Measurements from ENCODE around the gene AMER1.

Gene AMER1

DNA sequence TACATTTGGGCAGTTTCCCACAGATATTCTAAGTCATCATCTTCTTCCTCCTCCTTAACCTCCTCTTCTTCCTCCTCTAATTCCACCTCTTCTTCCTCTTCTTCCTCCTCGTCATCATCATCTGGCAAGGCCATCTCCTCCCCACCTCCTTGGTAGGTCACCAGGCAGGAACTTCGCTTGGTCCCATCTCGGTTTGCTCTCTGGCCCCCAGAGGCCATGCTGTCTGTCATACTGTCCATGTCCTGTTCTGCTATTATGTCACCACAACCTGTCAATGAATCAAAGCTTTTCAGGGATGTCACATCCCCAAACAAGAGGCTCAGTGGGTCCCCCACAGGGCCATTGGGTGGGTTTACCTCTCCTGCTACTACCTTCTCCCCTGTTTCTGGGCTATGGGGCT lies 13.5 kb downstream of the AMER1 start:
- DNase-seq (ENCODE audit: low read depth): no peak
- H3K4me3 ChIP-seq (replicated peaks; ENCODE audit: low read depth, low read length): no peak overlapping the region
- TF ChIP-seq, protein P1, sequence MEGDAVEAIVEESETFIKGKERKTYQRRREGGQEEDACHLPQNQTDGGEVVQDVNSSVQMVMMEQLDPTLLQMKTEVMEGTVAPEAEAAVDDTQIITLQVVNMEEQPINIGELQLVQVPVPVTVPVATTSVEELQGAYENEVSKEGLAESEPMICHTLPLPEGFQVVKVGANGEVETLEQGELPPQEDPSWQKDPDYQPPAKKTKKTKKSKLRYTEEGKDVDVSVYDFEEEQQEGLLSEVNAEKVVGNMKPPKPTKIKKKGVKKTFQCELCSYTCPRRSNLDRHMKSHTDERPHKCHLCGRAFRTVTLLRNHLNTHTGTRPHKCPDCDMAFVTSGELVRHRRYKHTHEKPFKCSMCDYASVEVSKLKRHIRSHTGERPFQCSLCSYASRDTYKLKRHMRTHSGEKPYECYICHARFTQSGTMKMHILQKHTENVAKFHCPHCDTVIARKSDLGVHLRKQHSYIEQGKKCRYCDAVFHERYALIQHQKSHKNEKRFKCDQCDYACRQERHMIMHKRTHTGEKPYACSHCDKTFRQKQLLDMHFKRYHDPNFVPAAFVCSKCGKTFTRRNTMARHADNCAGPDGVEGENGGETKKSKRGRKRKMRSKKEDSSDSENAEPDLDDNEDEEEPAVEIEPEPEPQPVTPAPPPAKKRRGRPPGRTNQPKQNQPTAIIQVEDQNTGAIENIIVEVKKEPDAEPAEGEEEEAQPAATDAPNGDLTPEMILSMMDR (IDR thresholded peaks at IDR 0.05; ENCODE audit: low read length, missing control alignments): no peak

DNA sequence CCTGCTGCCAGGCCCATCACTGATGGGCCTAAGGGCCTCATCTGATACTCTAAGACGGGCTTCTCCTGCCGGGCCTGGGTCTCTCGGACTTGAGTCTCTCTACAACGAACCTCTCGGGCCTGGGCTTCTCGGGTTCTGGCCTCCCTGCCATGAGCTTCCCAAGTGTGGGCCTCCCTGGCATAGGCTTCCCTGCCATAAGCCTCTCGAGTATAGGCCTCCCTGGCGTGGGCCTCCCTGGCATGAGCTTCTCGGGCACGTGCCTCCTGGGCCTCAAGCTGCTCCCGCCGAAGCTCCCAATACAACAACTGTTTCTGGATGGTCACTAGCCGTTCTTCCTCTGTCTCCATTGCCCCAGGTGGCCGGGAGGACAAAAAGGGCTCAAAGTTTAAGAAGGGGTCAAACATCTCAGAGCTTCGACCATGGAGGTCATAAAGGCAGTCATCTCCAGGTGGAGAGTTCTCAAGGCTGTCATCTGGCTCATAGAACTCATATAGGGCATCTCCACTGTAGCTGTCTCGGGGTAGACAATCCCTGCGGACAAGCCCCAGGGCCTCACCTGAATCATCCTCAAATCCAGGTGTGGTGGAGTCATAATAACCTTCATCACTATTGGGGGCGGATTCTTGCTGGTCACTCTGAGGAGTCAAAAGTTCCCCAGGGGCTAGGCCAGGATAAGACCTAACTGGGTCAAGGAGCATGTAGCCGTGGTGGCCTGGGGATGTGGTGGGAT lies 14.1 kb downstream of the AMER1 start:
- TF ChIP-seq, protein P1 (IDR thresholded peaks at IDR 0.05; ENCODE audit: low read length, missing control alignments): no peak
- H3K4me3 ChIP-seq (replicated peaks; ENCODE audit: low read depth, low read length): no peak overlapping the region
- no peak for DNase-seq (ENCODE audit: low read depth)

DNA sequence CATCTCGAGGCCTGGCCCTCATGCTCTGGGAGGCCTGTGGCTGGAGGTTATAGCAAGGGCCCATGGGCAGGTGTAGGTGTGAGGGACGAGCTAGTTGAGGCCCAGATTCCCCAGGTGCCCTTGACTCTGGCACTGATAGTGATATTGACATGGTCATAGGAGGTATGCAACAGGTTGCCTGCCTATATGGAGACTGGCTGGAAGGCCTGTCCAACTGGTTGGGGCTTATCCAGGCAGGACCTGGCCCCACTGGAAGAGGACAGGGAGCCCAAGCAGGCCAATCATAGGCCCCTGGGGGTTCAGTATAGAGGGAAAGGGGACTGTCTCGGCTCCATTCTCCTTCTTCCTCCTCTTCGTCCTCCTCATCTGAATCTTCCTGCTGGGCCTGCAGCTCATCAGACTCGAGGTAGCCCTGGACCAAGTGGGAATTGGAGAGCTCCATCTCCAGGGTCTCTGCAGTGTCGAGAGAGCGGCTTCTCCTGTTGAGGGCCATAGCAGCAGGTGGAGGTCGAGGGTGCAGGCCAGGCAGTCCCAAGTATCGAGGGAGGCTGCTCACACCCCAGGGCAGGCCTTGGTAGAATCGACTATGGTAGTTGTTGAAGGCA lies 15.3 kb downstream of the AMER1 start:
- TF ChIP-seq, protein P1 (IDR thresholded peaks at IDR 0.05; ENCODE audit: low read length, missing control alignments): no peak
- no peak for DNase-seq (ENCODE audit: low read depth)
- no peak overlapping the region for H3K4me3 ChIP-seq (replicated peaks; ENCODE audit: low read depth, low read length)

DNA sequence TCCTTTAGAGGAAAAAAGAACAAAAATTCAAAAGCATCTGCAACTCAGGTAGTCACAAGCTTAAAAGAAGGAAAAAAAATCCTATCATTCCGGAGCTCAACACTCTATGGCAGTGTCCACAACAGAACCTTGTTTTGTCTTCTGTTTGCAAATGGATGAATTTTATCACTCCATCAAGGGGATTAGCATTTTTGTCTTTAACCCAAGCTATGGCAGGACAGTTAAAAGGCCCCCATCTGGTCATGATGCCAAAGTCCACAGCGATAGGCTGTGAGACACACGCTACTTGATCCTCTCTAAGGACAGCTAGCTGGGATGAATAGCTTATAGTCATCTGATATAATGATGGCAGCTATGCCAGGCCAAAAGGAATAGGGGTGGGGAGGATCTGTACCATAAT lies 16.6 kb downstream of the AMER1 start:
- DNase-seq (ENCODE audit: low read depth): no peak
- TF ChIP-seq, protein P1 (IDR thresholded peaks at IDR 0.05; ENCODE audit: low read length, missing control alignments): no peak

DNA sequence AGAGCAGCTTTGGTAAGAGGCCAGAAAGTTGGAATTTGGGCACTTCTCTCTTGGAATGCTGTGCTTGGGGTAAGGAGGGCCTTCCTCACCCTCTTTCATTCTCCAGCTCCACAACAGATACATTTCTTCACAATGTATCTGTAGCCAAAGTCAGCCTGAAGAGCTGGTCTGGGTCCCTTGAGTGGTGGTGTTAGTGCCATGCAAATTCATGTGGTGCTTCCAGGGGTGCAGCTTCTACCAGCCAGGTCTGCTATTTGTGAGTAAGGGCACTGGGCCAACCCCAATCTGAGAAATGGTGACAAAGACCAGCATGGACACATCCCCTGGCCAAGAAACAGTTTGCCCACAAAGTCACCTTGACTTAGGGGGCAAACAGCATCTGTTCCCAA lies 17.8 kb downstream of the AMER1 start:
- no peak overlapping the region for H3K4me3 ChIP-seq (replicated peaks; ENCODE audit: low read depth, low read length)
- TF ChIP-seq, protein P1 (IDR thresholded peaks at IDR 0.05; ENCODE audit: low read length, missing control alignments): no peak
- no peak for DNase-seq (ENCODE audit: low read depth)

More for the DNA sequence above, 16.6 kb downstream of the AMER1 start:
- H3K4me3 ChIP-seq (replicated peaks; ENCODE audit: low read depth, low read length): no peak overlapping the region

DNA sequence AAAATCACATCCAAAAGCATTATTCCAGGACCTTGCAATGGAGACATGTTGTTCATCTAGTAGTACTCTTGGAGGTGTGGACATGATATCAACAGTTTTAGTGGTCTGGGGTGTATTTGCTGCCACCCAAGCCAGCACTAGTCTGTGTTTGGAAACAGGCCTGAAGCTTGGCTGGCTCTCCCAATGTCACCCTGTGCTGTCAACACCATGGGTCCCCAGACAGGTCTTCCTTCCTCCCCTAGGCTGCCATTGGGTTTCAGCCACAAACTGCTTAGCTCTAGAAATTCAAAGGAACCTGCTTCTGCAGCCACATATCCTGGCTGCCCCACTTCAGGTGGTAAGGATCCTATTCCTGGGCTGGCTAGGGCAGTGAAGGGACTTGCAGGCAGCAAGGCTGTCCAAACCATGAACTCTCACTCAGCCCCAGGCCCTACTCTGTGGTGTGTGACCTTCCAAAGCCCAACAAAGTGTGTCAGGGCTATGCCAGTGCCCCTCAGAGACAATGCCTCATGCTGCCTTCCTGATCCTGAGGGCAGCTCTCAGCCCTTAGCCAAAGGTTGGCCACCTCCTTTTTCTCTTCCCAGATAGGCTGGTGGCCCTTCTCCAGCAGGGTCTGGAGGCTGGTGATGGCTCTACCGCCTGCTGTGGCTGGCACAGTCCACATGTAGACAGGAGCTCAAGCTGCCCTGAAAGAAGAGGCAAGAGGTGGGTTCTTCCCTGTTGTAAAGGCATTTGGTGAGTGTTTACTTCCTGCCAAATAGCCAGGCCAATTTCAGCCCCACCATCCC lies 18.3 kb downstream of the AMER1 start:
- no peak for DNase-seq (ENCODE audit: low read depth)
- H3K4me3 ChIP-seq (replicated peaks; ENCODE audit: low read depth, low read length): no peak overlapping the region
- TF ChIP-seq, protein P1 (IDR thresholded peaks at IDR 0.05; ENCODE audit: low read length, missing control alignments): no peak
